Natural killer cell (primary cell): ENCODE measurements around the gene RIIAD1. TPM values are rescaled to one million over a fixed set of nuclear protein-coding genes. Genes with fewer than 3 reads are reported as not detected.

ENCODE experiments used
- ATAC-seq, 3 donors: fragments of 150-1000 bp in 2 of 3; fragments of 200-7000 bp in 1 of 3; cut with Tn5 transposase; 1 replicate in 1 of 3; 2 replicates in 2 of 3; pipeline ENCODE4 v1.10.0; 2021; ENCODE audit warnings: mild to moderate bottlenecking in 2 of 3, moderate library complexity in 2 of 3
- DNase-seq, 2 donors: peaks; one replicate each; pipeline versions ENCODE4 v3.0.0 to v3.0.0-alpha.2; 2013 to 2021; ENCODE audit warnings: mixed read lengths in 1 of 2
- H3K27ac ChIP-seq: one replicate; pipeline ENCODE4 v1.5.1; 2013; ENCODE audit warnings: mild to moderate bottlenecking, low read length
- H3K27me3 ChIP-seq: one replicate; pipeline ENCODE4 v1.6.1; 2013; ENCODE audit warnings: low read length; ENCODE audit not compliant: control insufficient read depth, insufficient read depth
- H3K36me3 ChIP-seq: one replicate; pipeline ENCODE4 v1.6.1; 2013; ENCODE audit warnings: low read length; ENCODE audit not compliant: control insufficient read depth, insufficient read depth
- H3K4me1 ChIP-seq: one replicate; pipeline ENCODE4 v1.6.1; 2013; ENCODE audit warnings: low read length; ENCODE audit not compliant: control insufficient read depth, insufficient read depth
- H3K4me3 ChIP-seq: one replicate; pipeline ENCODE4 v1.5.1; 2013; ENCODE audit warnings: low read length
- H3K9me3 ChIP-seq: one replicate; pipeline ENCODE4 v1.6.1; 2013; ENCODE audit warnings: low read length; ENCODE audit not compliant: control insufficient read depth, insufficient read depth
- H3K27ac Mint-ChIP-seq, 2 donors: one replicate each; pipeline ENCODE4 v1.8.0; 2022; ENCODE audit warnings: mild to moderate bottlenecking in 2 of 2, mixed read lengths in 2 of 2, moderate library complexity in 1 of 2
- H3K27me3 Mint-ChIP-seq, 2 donors: one replicate each; pipeline ENCODE4 v1.8.0; 2022; ENCODE audit warnings: low read depth in 2 of 2, mixed read lengths in 2 of 2
- H3K36me3 Mint-ChIP-seq: one replicate; pipeline ENCODE4 v1.8.0; 2022; ENCODE audit warnings: mixed read lengths
- H3K4me1 Mint-ChIP-seq, 2 donors: one replicate each; pipeline ENCODE4 v1.8.0; 2022; ENCODE audit warnings: mixed read lengths in 2 of 2
- H3K4me3 Mint-ChIP-seq: one replicate; pipeline ENCODE4 v1.8.0; 2022; ENCODE audit warnings: mild to moderate bottlenecking, moderate library complexity, mixed read lengths
- H3K9me3 Mint-ChIP-seq, 2 donors: one replicate each; pipeline ENCODE4 v1.8.0; 2022; ENCODE audit warnings: mixed read lengths in 2 of 2
- CTCF ChIP-seq: fragments of 200-600 bp; IDR thresholded peaks from one replicate; pipeline ENCODE4 v1.8.0; 2022; ENCODE audit warnings: antibody characterized with exemption
- WGBS: methylation state at CpG from one replicate; pipeline ENCODE4 v1.1.7; 2013; ENCODE audit warnings: missing lambda C conversion rate; ENCODE audit not compliant: insufficient coverage; 5-methylcytosine and 5-hydroxymethylcytosine counted together
- intact Hi-C: fragments of 100-400 bp; cut with micrococcal nuclease; formaldehyde crosslinking; loops from one replicate; pipeline ENCODE4 v1.14.2; 2022
- total RNA-seq, 4 donors: library from RNA; stranded (reverse); fragments of 120-200 nt in 1 of 4; gene quantifications; one replicate each; pipeline versions ENCODE4 v1.2.3 to v1.2.4, GENCODE V29; 2013 to 2022

Gene RIIAD1
- total RNA-seq, 3 donors from 2014 or later (not counting 1 experiment from before 2014, with no cell fraction given): not detected

DNA sequence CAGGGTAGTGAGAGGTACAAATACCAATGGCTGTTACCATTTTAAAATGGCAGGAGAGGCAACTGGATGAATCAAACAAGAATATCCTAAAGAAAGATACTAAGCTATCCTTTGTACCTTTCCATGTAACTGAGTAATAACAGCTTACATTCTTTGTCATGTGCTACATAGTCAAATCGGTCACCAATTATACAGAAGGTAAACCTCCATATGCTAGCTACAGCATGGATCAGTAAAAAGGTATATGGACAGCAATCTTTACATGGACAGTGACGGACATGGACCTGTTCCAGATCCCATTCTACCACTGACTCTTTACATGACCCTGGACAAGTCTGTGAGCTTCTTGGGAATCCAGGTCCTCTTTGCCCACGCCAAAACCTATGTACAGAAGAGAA lies 55.3 kb downstream of the RIIAD1 start:
- no peak for TF ChIP-seq CTCF
- H3K9me3 Mint-ChIP-seq: no peaks in the 10 kb centered on the region
- H3K4me3 Mint-ChIP-seq: no peak overlapping the region
- H3K27me3 Mint-ChIP-seq: no peaks in the 10 kb centered on the region
- no peaks in the 10 kb centered on the region for H3K4me1 Mint-ChIP-seq
- DNase-seq: no peak
- Histone ChIP-seq H3K9me3 (no peaks in the 10 kb centered on the region), H3K27ac (no peak overlapping the region), H3K4me3 (no peak overlapping the region), H3K36me3 (peaks cover 54% of the 10 kb centered on the region), H3K4me1 (no peaks in the 10 kb centered on the region), H3K27me3 (no peaks in the 10 kb centered on the region)
- H3K27ac Mint-ChIP-seq: no peak overlapping the region
- H3K36me3 Mint-ChIP-seq: peaks cover 13% of the 10 kb centered on the region
- WGBS: 96% methylated on average over 3 of the region's 3 CpGs
- intact Hi-C loops: no loop called here
- no peak for ATAC-seq

DNA sequence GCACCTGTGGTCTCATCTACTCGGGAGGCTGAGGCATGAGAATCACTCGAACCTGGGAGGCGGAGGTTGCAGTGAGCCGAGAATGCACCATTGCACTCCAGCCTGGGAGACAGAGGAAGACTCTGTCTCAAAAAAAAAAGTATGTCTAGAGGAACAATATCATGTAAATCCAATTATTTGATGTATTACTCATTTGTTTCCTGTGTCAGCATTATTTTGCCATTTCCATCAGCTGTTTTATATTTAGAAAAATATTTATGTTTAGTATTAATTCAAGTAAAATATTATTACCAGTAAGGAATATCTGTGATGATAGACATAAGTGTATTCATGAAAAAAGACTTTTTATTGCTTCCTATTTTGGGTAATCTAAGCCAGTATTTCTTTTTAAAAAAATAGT lies 56.0 kb downstream of the RIIAD1 start:
- no peak overlapping the region for H3K4me3 Mint-ChIP-seq
- intact Hi-C loops: no loop called here
- H3K4me1 Mint-ChIP-seq: no peaks in the 10 kb centered on the region
- H3K27ac Mint-ChIP-seq: no peak overlapping the region
- Histone ChIP-seq H3K4me1 (no peaks in the 10 kb centered on the region), H3K9me3 (no peaks in the 10 kb centered on the region), H3K4me3 (no peak overlapping the region), H3K27me3 (no peaks in the 10 kb centered on the region), H3K27ac (no peak overlapping the region), H3K36me3 (peaks cover 56% of the 10 kb centered on the region)
- H3K36me3 Mint-ChIP-seq: peaks cover 13% of the 10 kb centered on the region
- H3K27me3 Mint-ChIP-seq: no peaks in the 10 kb centered on the region
- 99% methylated on average over 4 of the region's 4 CpGs for WGBS
- H3K9me3 Mint-ChIP-seq: no peaks in the 10 kb centered on the region
- no peak for TF ChIP-seq CTCF
- no peak for ATAC-seq
- no peak for DNase-seq

Other genes with a start within 250 kb of the RIIAD1 start
- gene CGN, start 210.1 kb upstream of the RIIAD1 start, total RNA-seq: under 1 TPM in 2 of 3 donors, not detected in 1; 0.07 to 0.80 TPM
- gene TUFT1, start 181.2 kb upstream of the RIIAD1 start, total RNA-seq: 1 to 10 TPM; 4.6 to 7.2 (median 5.0) TPM
- gene SNX27, start 109.5 kb upstream of the RIIAD1 start, total RNA-seq: 10 to 100 TPM; 17.8 to 25.0 (median 23.7) TPM
- not detected for gene CELF3, start 4.7 kb upstream of the RIIAD1 start, total RNA-seq
- 100 to 1,000 TPM in 2 of 3 donors, 10 to 100 TPM in 1; 93.6 to 110 (median 107) TPM for gene MRPL9, start 42.0 kb downstream of the RIIAD1 start, total RNA-seq
- gene TDRKH, start 69.0 kb downstream of the RIIAD1 start, total RNA-seq: 10 to 100 TPM in 1 of 3 donors, 1 to 10 TPM in 2; 6.3 to 14.5 (median 8.0) TPM
- not detected for gene LINGO4, start 83.9 kb downstream of the RIIAD1 start, total RNA-seq
- under 1 TPM; 0.14 to 0.78 (median 0.70) TPM for gene RORC, start 110.3 kb downstream of the RIIAD1 start, total RNA-seq
- under 1 TPM in 2 of 3 donors, not detected in 1; 0.20 to 0.24 TPM for gene C2CD4D, start 118.3 kb downstream of the RIIAD1 start, total RNA-seq
- gene THEM5, start 132.2 kb downstream of the RIIAD1 start, total RNA-seq: under 1 TPM in 1 of 3 donors, not detected in 2; 0.52 TPM
- gene THEM4, start 188.0 kb downstream of the RIIAD1 start, total RNA-seq: 10 to 100 TPM; 11.9 to 16.2 (median 15.5) TPM